Skeletal muscle tissue (tissue), 4 donors: ENCODE measurements around the gene MAP3K20. TPM values are rescaled to one million over a fixed set of nuclear protein-coding genes. Genes with fewer than 3 reads are reported as not detected.
"Not testable (repeated sequence)": the region's sequence is repeated elsewhere in the genome, so short reads cannot be mapped to it uniquely, and the experiment has no call there.

ENCODE experiments used
- H3K27ac ChIP-seq: one replicate; pipeline ENCODE4 v1.7.0; 2013; ENCODE audit warnings: mild to moderate bottlenecking, low read depth, low read length, inconsistent platforms
- H3K27me3 ChIP-seq, 3 donors: one replicate each; pipeline ENCODE4 v1.7.0; 2013; ENCODE audit warnings: low read length in 3 of 3; ENCODE audit not compliant: control insufficient read depth in 3 of 3, insufficient read depth in 3 of 3
- H3K36me3 ChIP-seq, 3 donors: one replicate each; pipeline ENCODE4 v1.7.0; 2013; ENCODE audit warnings: low read length in 3 of 3; ENCODE audit not compliant: control insufficient read depth in 3 of 3, insufficient read depth in 3 of 3
- H3K4me1 ChIP-seq, 3 donors: one replicate each; pipeline ENCODE4 v1.7.0; 2013; ENCODE audit warnings: low read length in 3 of 3, mild to moderate bottlenecking in 3 of 3; ENCODE audit not compliant: control insufficient read depth in 3 of 3, insufficient read depth in 3 of 3
- H3K4me3 ChIP-seq, 3 donors: one replicate each; pipeline ENCODE4 v1.7.0; 2013; ENCODE audit warnings: low read length in 3 of 3
- H3K9ac ChIP-seq, 3 donors: one replicate each; pipeline ENCODE4 v1.7.0; 2013; ENCODE audit warnings: low read length in 3 of 3, mild to moderate bottlenecking in 3 of 3, moderate library complexity in 2 of 3, low read depth in 1 of 3
- H3K9me3 ChIP-seq, 3 donors: one replicate each; pipeline ENCODE4 v1.7.0; 2013; ENCODE audit warnings: low read length in 3 of 3; ENCODE audit not compliant: control insufficient read depth in 3 of 3
- total RNA-seq: library from RNA; depleted of rRNA; stranded (reverse); fragments of >200 nt; gene quantifications from one replicate; pipeline ENCODE4 v1.2.3, GENCODE V29; 2014
- donor health status: Osteomylitis.

MAP3K20 gene
- total RNA-seq, 1 donor from 2014 or later: 52.7 TPM

GRCh38 chr2:173086518-173087213, 11.0 kb downstream of the MAP3K20 start:
- Histone ChIP-seq H3K9me3 (no peaks in the 10 kb centered on the region), H3K4me1 (peaks cover 31 to 38% (median 37%) of the 10 kb centered on the region in 3 donors), H3K4me3 (peak overlapping the region in 1 of 3 donors; percentile 6), H3K9ac (peak overlapping the region; percentile 17 to 48 (median 39)), H3K27me3 (no peaks in the 10 kb centered on the region), H3K27ac (peak overlapping the region; percentile 75), H3K36me3 (peaks cover 0 to 5% (median 2%) of the 10 kb centered on the region in 3 donors)

- Histone ChIP-seq H3K4me3 (no peak overlapping the region), H3K9me3 (no peaks in the 10 kb centered on the region), H3K4me1 (peaks cover 31 to 43% (median 37%) of the 10 kb centered on the region in 3 donors), H3K36me3 (peaks cover 0 to 4% (median 1%) of the 10 kb centered on the region in 3 donors), H3K27me3 (no peaks in the 10 kb centered on the region), H3K9ac (peak overlapping the region in 2 of 3 donors; percentile 39 to 48), H3K27ac (peak overlapping the region; percentile 75)
These were observed 11.6 kb downstream of the MAP3K20 start for GRCh38 chr2:173087214-173087581.

GRCh38 chr2:173087793-173088496, 12.3 kb downstream of the MAP3K20 start:
- Histone ChIP-seq H3K9me3 (no peaks in the 10 kb centered on the region), H3K9ac (no peak overlapping the region), H3K4me3 (no peak overlapping the region), H3K4me1 (peaks cover 26 to 39% (median 32%) of the 10 kb centered on the region in 3 donors), H3K36me3 (no peaks in the 10 kb centered on the region), H3K27ac (peak overlapping the region; percentile 75), H3K27me3 (no peaks in the 10 kb centered on the region)

- Histone ChIP-seq H3K27me3 (no peaks in the 10 kb centered on the region), H3K36me3 (no peaks in the 10 kb centered on the region), H3K27ac (peak overlapping the region; percentile 98), H3K9ac (peak overlapping the region; percentile 65 to 89 (median 79)), H3K4me3 (peak overlapping the region; percentile 13 to 60 (median 57)), H3K4me1 (peaks cover 23 to 32% (median 26%) of the 10 kb centered on the region in 3 donors), H3K9me3 (no peaks in the 10 kb centered on the region)
These were observed 14.7 kb downstream of the MAP3K20 start for GRCh38 chr2:173090276-173090877.

- no peaks in the 10 kb centered on the region for H3K36me3 ChIP-seq
- peak overlapping the region; percentile 98 for H3K27ac ChIP-seq
- peaks cover 21 to 32% (median 26%) of the 10 kb centered on the region in 3 donors for H3K4me1 ChIP-seq
- H3K9me3 ChIP-seq: no peaks in the 10 kb centered on the region
- H3K9ac ChIP-seq: peak overlapping the region; percentile 65 to 89 (median 79)
- H3K27me3 ChIP-seq: no peaks in the 10 kb centered on the region
- H3K4me3 ChIP-seq: peak overlapping the region; percentile 57 to 65 (median 60)
These were observed 15.5 kb downstream of the MAP3K20 start for GRCh38 chr2:173090973-173091660.

GRCh38 chr2:173091910-173092309, 16.3 kb downstream of the MAP3K20 start:
- Histone ChIP-seq H3K9me3 (no peaks in the 10 kb centered on the region), H3K4me1 (peaks cover 14 to 24% (median 18%) of the 10 kb centered on the region in 3 donors), H3K4me3 (peak overlapping the region; percentile 57 to 65 (median 57)), H3K9ac (peak overlapping the region; percentile 65 to 81 (median 79)), H3K36me3 (peaks cover 0 to 5% (median 3%) of the 10 kb centered on the region in 3 donors), H3K27me3 (no peaks in the 10 kb centered on the region), H3K27ac (peak overlapping the region; percentile 98)

GRCh38 chr2:173092844-173093402, 17.3 kb downstream of the MAP3K20 start:
- Histone ChIP-seq H3K36me3 (peaks cover 0 to 6% (median 4%) of the 10 kb centered on the region in 3 donors), H3K27me3 (no peaks in the 10 kb centered on the region), H3K9ac (peak overlapping the region; percentile 65 to 81 (median 79)), H3K4me1 (peaks cover 10 to 20% (median 12%) of the 10 kb centered on the region in 3 donors), H3K4me3 (peak overlapping the region; percentile 57 to 65 (median 57)), H3K27ac (peak overlapping the region; percentile 98), H3K9me3 (no peaks in the 10 kb centered on the region)

GRCh38 chr2:173093617-173094016, 18.0 kb downstream of the MAP3K20 start:
- not testable (repeated sequence) for H3K27me3 ChIP-seq, H3K9ac ChIP-seq, H3K27ac ChIP-seq, H3K9me3 ChIP-seq, H3K36me3 ChIP-seq
- Histone ChIP-seq H3K4me3 (peak overlapping the region in 1 of 3 donors; percentile 57), H3K4me1 (peaks cover 9 to 20% (median 10%) of the 10 kb centered on the region in 3 donors)

GRCh38 chr2:173094731-173095130, 19.1 kb downstream of the MAP3K20 start:
- peaks cover 13 to 25% (median 18%) of the 10 kb centered on the region in 3 donors for H3K4me1 ChIP-seq

More at GRCh38 chr2:173094731-173095130, 19.1 kb downstream of the MAP3K20 start:
- no peaks in the 10 kb centered on the region for H3K27me3 ChIP-seq
- peak overlapping the region; percentile 46 for H3K27ac ChIP-seq
- no peaks in the 10 kb centered on the region for H3K9me3 ChIP-seq
- H3K4me3 ChIP-seq: peak overlapping the region in 2 of 3 donors; percentile 19 to 57
- H3K36me3 ChIP-seq: peaks cover 0 to 6% (median 5%) of the 10 kb centered on the region in 3 donors
- peak overlapping the region in 2 of 3 donors; percentile 34 to 60 for H3K9ac ChIP-seq
